Trophoblast cell (in vitro differentiated cells and primary cell): ENCODE results near the gene IGFBP2.

Experiments used
- DNase-seq, 2 donors: peaks; one replicate each; pipeline ENCODE4 v3.0.0-alpha.2; 2016
- H2AFZ ChIP-seq: 2 replicates; pipeline ENCODE4 v1.6.1; 2013; ENCODE audit warnings: low read length, moderate library complexity, mild to moderate bottlenecking; ENCODE audit not compliant: insufficient read depth, poor library complexity
- H2AK5ac ChIP-seq: 2 replicates; pipeline ENCODE4 v1.6.1; 2013; ENCODE audit warnings: mild to moderate bottlenecking, low read length
- H2BK120ac ChIP-seq: 2 replicates; pipeline ENCODE4 v1.6.1; 2013; ENCODE audit warnings: low read length, mild to moderate bottlenecking, moderate library complexity; ENCODE audit not compliant: insufficient read depth, poor library complexity
- H2BK12ac ChIP-seq: 2 replicates; pipeline ENCODE4 v1.6.1; 2013; ENCODE audit warnings: mild to moderate bottlenecking, low read length, moderate library complexity
- H2BK5ac ChIP-seq: 2 replicates; pipeline ENCODE4 v1.6.1; 2013; ENCODE audit warnings: low read length, low read depth, moderate library complexity, mild to moderate bottlenecking; ENCODE audit not compliant: poor library complexity
- H3K14ac ChIP-seq: 2 replicates; pipeline ENCODE4 v1.6.1; 2013; ENCODE audit warnings: mild to moderate bottlenecking, low read length
- H3K18ac ChIP-seq: 2 replicates; pipeline ENCODE4 v1.6.1; 2013; ENCODE audit warnings: mild to moderate bottlenecking, low read length
- H3K23ac ChIP-seq: 2 replicates; pipeline ENCODE4 v1.6.1; 2013; ENCODE audit warnings: low read length
- H3K27ac ChIP-seq: 2 replicates; pipeline ENCODE4 v1.5.1; 2013; ENCODE audit warnings: low read depth, mild to moderate bottlenecking, inconsistent platforms, low read length, moderate library complexity
- H3K27me3 ChIP-seq: 2 replicates; pipeline ENCODE4 v1.6.1; 2013; ENCODE audit warnings: inconsistent platforms, mild to moderate bottlenecking, low read length, moderate library complexity; ENCODE audit not compliant: insufficient read depth
- H3K36me3 ChIP-seq, 2 experiments: 1 replicate in 1 of 2; 2 replicates in 1 of 2; pipeline ENCODE4 v1.6.1; 2013; ENCODE audit warnings: low read length in 2 of 2, mild to moderate bottlenecking in 2 of 2, moderate library complexity in 1 of 2; ENCODE audit not compliant: insufficient read depth in 2 of 2, control insufficient read depth in 1 of 2
- H3K4ac ChIP-seq: 2 replicates; pipeline ENCODE4 v1.6.1; 2013; ENCODE audit warnings: low read depth, mild to moderate bottlenecking, low read length, moderate library complexity
- H3K4me1 ChIP-seq, 2 experiments: 1 replicate in 1 of 2; 2 replicates in 1 of 2; pipeline ENCODE4 v1.6.1; 2013; ENCODE audit warnings: low read length in 2 of 2, mild to moderate bottlenecking in 2 of 2, moderate library complexity in 1 of 2; ENCODE audit not compliant: insufficient read depth in 2 of 2, control insufficient read depth in 1 of 2
- H3K4me2 ChIP-seq: 2 replicates; pipeline ENCODE4 v1.6.1; 2013; ENCODE audit warnings: inconsistent platforms, mild to moderate bottlenecking, low read length, moderate library complexity
- H3K4me3 ChIP-seq: 2 replicates; pipeline ENCODE4 v1.5.1; 2013; ENCODE audit warnings: mild to moderate bottlenecking, low read depth, low read length, inconsistent platforms
- H3K79me1 ChIP-seq: one replicate; pipeline ENCODE4 v1.6.1; 2013; ENCODE audit warnings: low read length
- H3K79me2 ChIP-seq: 2 replicates; pipeline ENCODE4 v1.6.1; 2013; ENCODE audit warnings: low read length, mild to moderate bottlenecking; ENCODE audit not compliant: control insufficient read depth, insufficient read depth, poor library complexity
- H3K9ac ChIP-seq: 2 replicates; pipeline ENCODE4 v1.6.1; 2013; ENCODE audit warnings: mild to moderate bottlenecking, low read length
- H3K9me3 ChIP-seq: 2 replicates; pipeline ENCODE4 v1.6.1; 2013; ENCODE audit warnings: low read depth, mild to moderate bottlenecking, control low read depth, inconsistent platforms, low read length; ENCODE audit not compliant: insufficient read depth
- H4K12ac ChIP-seq: 2 replicates; pipeline ENCODE4 v1.6.1; 2013; ENCODE audit warnings: low read depth, mild to moderate bottlenecking, low read length, moderate library complexity
- H4K8ac ChIP-seq: 2 replicates; pipeline ENCODE4 v1.6.1; 2013; ENCODE audit warnings: low read depth, mild to moderate bottlenecking, low read length, moderate library complexity
- H4K91ac ChIP-seq: one replicate; pipeline ENCODE4 v1.6.1; 2013; ENCODE audit warnings: low read depth, mild to moderate bottlenecking, low read length, moderate library complexity
- WGBS: extraction: QIAGEN DNeasy Blood & Tissue Kit; methylation state at CpG from one replicate; pipeline ENCODE4 v1.1.7; 2013; ENCODE audit warnings: missing lambda C conversion rate; ENCODE audit not compliant: insufficient read length, insufficient coverage; ENCODE audit errors: extremely low coverage; 5-methylcytosine and 5-hydroxymethylcytosine counted together

Gene IGFBP2

GRCh38 chr2:216636551-216637450 is 3.6 kb downstream of the IGFBP2 start:
- Histone ChIP-seq H3K9ac (peak overlapping the region; percentile 52), H2AFZ (peak overlapping the region; percentile 77), H3K9me3 (peaks cover 2% of the 10 kb centered on the region), H3K79me1 (peaks cover 29% of the 10 kb centered on the region), H3K23ac (no peak overlapping the region), H4K91ac (peak overlapping the region; percentile 98), H3K4me3 (no peak overlapping the region), H3K36me3 (peaks cover 17 to 18% of the 10 kb centered on the region in 2 experiments), H2BK5ac (peak overlapping the region; percentile 86), H2AK5ac (peak overlapping the region; percentile 49), H4K12ac (peak overlapping the region; percentile 52), H4K8ac (peak overlapping the region; percentile 77), H3K4ac (peak overlapping the region; percentile 66), H3K14ac (peak overlapping the region; percentile 64), H3K18ac (peak overlapping the region; percentile 65), H2BK12ac (peak overlapping the region; percentile 27), H3K4me1 (peaks cover 13 to 19% of the 10 kb centered on the region in 2 experiments), H3K27ac (peak overlapping the region; percentile 91), H3K4me2 (peak overlapping the region; percentile 85), H3K79me2 (peaks cover 18% of the 10 kb centered on the region), H2BK120ac (peak overlapping the region; percentile 92), H3K27me3 (peaks cover 3% of the 10 kb centered on the region)
- WGBS = no CpG with 5 or more reads among the region's 29 CpGs
- peak in 1 of 2 donors; percentile 18 for DNase-seq

GRCh38 chr2:216637472-216637871 is 4.3 kb downstream of the IGFBP2 start:
- peaks cover 18% of the 10 kb centered on the region for H3K79me2 ChIP-seq
- H3K9me3 ChIP-seq = peaks cover 2% of the 10 kb centered on the region
- no peak for DNase-seq
- peaks cover 3% of the 10 kb centered on the region for H3K27me3 ChIP-seq
- no peak overlapping the region for H3K18ac ChIP-seq
- H3K79me1 ChIP-seq = peaks cover 29% of the 10 kb centered on the region
- no peak overlapping the region for H3K14ac ChIP-seq
- no peak overlapping the region for H3K9ac ChIP-seq
- H2BK5ac ChIP-seq = no peak overlapping the region
- H3K4me2 ChIP-seq = peak overlapping the region; percentile 19
- H4K91ac ChIP-seq = no peak overlapping the region
- peaks cover 11 to 17% of the 10 kb centered on the region in 2 experiments for H3K4me1 ChIP-seq
- H3K27ac ChIP-seq = no peak overlapping the region
- no peak overlapping the region for H2AFZ ChIP-seq
- H3K4me3 ChIP-seq = no peak overlapping the region
- H2BK120ac ChIP-seq = no peak overlapping the region
- no peak overlapping the region for H4K12ac ChIP-seq
- no peak overlapping the region for H2BK12ac ChIP-seq
- H3K23ac ChIP-seq = no peak overlapping the region
- H3K36me3 ChIP-seq = peaks cover 17 to 18% of the 10 kb centered on the region in 2 experiments
- peak overlapping the region; percentile 66 for H3K4ac ChIP-seq
- no CpG with 5 or more reads among the region's 3 CpGs for WGBS
- no peak overlapping the region for H2AK5ac ChIP-seq
- H4K8ac ChIP-seq = no peak overlapping the region

GRCh38 chr2:216643986-216644659 is 10.9 kb downstream of the IGFBP2 start:
- Histone ChIP-seq H3K4me3 (no peak overlapping the region), H3K27ac (no peak overlapping the region), H3K4me1 (peaks cover 3 to 13% of the 10 kb centered on the region in 2 experiments), H3K9ac (no peak overlapping the region), H3K4ac (peak overlapping the region; percentile 46), H4K8ac (no peak overlapping the region), H3K9me3 (peaks cover 2% of the 10 kb centered on the region), H3K14ac (no peak overlapping the region), H3K79me2 (peaks cover 1% of the 10 kb centered on the region), H2BK5ac (peak overlapping the region; percentile 6), H3K23ac (no peak overlapping the region), H4K91ac (no peak overlapping the region), H2AFZ (peak overlapping the region; percentile 35), H2BK120ac (no peak overlapping the region), H3K27me3 (no peaks in the 10 kb centered on the region), H3K4me2 (no peak overlapping the region), H3K18ac (no peak overlapping the region), H3K79me1 (no peaks in the 10 kb centered on the region), H3K36me3 (peaks cover 20 to 31% of the 10 kb centered on the region in 2 experiments), H4K12ac (no peak overlapping the region), H2BK12ac (peak overlapping the region; percentile 29), H2AK5ac (peak overlapping the region; percentile 2)
- no CpG with 5 or more reads among the region's 5 CpGs for WGBS
- DNase-seq = no peak

- WGBS = no CpG with 5 or more reads among the region's 4 CpGs
- H3K4me1 ChIP-seq = peaks cover 7 to 18% of the 10 kb centered on the region in 2 experiments
Measured at GRCh38 chr2:216644842-216645635, 11.8 kb downstream of the IGFBP2 start.

More at GRCh38 chr2:216644842-216645635, 11.8 kb downstream of the IGFBP2 start:
- Histone ChIP-seq H3K23ac (no peak overlapping the region), H3K9me3 (peaks cover 2% of the 10 kb centered on the region), H3K9ac (no peak overlapping the region), H3K36me3 (peaks cover 13 to 27% of the 10 kb centered on the region in 2 experiments), H3K18ac (no peak overlapping the region), H2BK12ac (no peak overlapping the region), H3K79me1 (no peaks in the 10 kb centered on the region), H3K4me3 (no peak overlapping the region), H2BK5ac (no peak overlapping the region), H3K4me2 (no peak overlapping the region), H3K14ac (no peak overlapping the region), H2AK5ac (no peak overlapping the region), H2AFZ (no peak overlapping the region), H3K79me2 (no peaks in the 10 kb centered on the region), H4K12ac (no peak overlapping the region), H2BK120ac (no peak overlapping the region), H3K4ac (no peak overlapping the region), H4K91ac (no peak overlapping the region), H3K27me3 (no peaks in the 10 kb centered on the region), H4K8ac (no peak overlapping the region), H3K27ac (no peak overlapping the region)
- no peak for DNase-seq
